ENCODE measurements around the gene STARD3.
A peak's percentile ranks its signal among the peaks of the same experiment; 100 is the strongest.

Gene STARD3

DNA sequence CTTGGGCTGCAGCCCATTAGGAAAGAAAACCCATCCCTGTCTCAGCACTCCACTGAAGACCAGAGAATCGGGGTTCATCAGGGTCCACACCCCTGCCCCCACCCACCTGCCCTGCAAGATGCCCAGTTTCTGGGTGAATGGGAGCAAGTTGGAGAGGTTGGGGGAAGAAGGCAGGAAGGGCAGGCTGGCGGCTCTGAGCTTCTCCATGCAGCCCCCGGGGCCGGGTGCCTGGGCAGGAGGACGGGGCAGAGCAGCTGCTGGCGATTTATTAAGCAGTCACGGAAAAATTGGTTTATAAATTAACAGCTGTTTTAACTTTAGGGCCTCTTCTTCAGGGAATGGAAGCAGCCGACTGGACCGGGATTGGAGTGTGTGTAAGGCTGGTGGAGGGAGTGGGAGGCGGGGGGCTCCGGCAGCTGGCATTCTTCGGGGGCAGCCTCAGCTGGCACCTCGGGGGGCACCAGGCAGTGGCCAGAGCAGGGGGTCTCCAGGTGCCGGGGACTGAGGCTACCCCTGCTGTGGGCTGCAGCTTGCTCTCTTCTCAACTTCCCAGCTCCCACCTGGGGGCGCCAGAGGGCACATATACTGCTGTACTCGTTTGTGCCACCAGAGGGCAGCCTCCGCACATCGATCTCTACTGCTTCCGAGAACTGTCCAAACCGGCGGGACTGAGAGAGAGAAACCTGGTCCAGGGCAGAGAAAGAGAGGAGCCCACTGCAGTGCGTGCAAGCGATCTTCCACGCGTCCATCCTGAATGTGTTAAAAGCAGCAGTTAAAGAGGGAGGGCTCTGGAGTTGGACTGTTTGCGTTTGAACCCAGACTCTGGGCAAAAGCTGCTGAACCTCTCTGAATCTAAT lies 15.2 kb upstream of the STARD3 start:
- peak; percentile 90 for DNase-seq

DNA sequence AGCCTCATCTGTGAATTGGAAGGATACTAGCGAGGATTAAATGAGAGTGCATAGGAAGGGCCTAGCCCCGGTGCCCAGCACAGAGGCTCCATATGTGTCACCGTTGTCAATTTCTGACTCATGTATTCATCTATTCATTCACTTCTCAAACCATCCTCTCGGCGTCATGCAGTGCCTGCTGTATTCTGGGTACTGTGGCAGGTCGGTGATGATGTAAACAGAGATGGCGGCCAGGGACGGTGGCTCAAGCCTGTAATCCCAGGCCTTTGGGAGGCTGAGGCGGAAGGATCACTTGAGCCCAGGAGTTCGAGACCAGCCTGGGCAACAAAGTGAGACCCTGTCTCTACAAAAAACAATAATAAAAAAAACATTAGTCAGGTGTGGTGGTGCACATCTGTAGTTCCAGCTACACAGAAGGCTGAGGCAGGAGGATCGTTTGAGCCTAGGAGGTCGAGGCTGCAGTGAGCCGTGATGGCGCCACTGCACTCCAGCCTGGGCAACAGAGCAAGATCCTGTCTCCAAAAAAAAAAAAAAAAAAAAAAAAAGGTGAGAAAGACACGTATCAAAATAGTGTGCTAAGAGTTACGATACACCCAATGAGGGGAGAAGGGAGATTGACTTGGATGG lies 14.5 kb upstream of the STARD3 start:
- peak; percentile 69 for DNase-seq

- DNase-seq: peak; percentile 92
Measured at GRCh38 chr17:39623356-39623950, 13.5 kb upstream of the STARD3 start.

- no peak for DNase-seq
Measured at GRCh38 chr17:39624313-39624712, 12.6 kb upstream of the STARD3 start.

DNA sequence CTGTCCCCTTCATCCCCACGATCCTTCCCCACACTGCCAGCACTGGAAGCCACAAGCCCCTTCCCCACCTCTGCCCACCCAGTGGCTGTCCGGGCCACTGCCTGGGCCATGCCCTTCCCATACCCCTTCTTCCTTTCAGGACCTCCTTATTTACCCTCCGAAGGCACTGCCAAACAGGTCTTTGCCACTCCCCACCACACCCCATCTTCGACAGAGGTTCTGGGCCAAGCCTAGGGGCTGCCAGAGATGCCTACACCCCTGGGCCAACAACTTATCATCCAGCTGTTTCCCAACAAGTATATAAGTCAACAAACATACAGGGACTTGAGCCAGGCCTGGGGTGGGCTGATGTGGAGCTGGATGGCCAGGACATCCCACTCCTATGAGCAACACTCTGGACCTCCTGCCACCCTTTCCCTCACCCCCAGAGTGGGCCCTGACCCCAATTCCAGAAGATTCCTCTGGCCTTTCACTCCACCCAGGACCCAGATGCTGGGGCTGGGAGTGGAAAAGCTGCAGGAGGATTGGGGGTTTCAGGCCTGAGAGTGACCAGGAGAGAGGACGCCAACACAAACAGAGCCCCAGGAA lies 11.7 kb upstream of the STARD3 start:
- no peak for DNase-seq

DNA sequence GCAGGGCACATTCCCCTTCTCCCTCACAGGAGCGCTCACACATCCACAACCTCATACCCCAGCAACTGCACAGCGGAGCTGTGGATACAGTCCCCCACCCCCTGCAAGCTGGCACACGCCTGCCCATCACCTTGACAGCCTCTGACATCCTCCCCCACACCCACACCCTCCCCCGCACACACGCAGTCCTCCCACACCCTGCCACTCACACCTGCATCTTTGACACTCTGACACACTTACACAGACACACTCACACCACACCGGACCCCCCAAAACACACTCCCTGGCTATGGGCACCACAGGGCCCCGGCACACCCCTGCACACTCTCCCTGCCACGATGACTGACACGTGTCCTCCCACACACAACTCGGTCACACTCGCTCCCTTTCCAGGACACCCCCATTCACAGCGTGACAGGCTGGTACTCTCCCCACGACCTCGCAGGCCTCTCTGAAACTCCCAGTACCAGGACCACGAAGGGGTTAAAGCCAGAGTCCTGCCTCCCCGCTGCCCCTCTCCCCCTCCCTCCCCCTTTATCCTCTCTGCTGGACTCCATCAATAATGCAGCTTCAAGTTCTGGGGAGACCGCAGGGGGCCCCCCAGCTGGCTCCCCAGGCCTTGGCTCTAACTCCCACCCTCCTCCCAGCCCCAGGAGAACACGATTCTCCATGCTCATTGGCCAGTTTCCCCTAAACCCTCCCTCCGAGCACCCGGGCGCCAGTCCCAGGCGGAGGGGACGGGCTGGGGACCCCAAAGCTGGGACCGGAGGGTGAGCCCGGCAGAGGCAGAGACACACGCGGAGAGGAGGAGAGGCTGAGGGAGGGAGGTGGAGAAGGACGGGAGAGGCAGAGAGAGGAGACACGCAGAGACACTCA lies 10.5 kb upstream of the STARD3 start, which contains the start of gene PPP1R1B:
Gene PPP1R1B, plus strand, starts transcription at position 782 of the 876 bp plus-strand sequence. CDS start 441 bp downstream, outside the sequence.
- DNase-seq: peak; percentile 39

DNA sequence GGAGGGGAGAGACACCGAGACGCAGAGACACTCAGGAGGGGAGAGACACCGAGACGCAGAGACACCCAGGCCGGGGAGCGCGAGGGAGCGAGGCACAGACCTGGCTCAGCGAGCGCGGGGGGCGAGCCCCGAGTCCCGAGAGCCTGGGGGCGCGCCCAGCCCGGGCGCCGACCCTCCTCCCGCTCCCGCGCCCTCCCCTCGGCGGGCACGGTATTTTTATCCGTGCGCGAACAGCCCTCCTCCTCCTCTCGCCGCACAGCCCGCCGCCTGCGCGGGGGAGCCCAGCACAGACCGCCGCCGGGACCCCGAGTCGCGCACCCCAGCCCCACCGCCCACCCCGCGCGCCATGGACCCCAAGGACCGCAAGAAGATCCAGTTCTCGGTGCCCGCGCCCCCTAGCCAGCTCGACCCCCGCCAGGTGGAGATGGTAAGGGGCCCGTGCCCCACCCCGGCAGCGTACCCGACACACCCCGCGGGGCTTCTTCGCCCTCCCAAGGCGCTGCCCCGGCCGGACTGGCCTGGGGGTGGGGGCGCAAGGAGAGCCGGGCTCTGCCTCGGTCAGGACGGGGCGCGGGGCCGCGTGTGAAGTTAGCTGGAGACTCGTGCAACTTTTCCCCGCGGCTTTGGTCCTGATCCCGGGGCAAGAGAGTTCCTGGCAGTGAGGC lies 9.8 kb upstream of the STARD3 start:
- DNase-seq: no peak

DNA sequence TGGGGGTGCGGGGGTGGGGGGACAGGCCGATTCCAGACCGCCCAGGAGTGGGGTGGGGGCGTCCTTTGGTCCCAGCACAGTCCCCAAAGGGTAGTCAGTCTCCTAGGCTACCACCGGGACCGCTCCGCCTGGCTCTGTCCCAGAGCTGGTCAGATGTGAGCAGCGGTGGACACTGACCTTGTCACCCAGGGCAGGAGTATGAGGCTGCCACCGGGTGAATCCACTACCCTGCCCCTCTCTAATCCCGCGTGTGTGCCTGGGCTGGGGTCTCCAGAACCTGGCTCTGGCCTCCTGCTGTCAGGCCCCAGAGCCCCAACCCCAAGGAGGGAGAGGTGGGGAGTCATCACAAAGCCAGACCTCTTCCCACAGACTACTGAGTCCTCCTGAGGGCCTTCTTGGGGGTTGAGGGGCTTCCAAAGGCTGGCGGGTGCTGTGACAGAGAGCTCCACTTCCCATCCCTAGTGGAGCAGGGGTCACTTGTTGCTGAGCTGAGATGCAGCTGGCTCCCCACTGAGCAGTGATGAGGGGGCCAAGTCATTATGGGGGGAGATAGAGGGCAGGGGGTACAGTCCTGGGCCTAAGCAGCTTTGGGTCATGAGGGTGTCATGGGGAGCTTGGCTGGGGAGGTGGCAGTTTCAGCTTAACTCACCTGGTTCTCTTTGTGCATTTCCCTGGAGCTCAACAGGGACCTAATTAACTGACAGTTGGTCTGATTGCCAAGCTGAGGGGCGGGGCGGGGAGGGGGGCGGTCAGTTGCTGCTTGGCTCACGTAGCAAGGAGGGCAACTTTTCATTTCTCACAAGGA lies 9.0 kb upstream of the STARD3 start:
- DNase-seq: no peak

- DNase-seq: no peak
Measured at GRCh38 chr17:39628655-39629493, 8.1 kb upstream of the STARD3 start.

DNA sequence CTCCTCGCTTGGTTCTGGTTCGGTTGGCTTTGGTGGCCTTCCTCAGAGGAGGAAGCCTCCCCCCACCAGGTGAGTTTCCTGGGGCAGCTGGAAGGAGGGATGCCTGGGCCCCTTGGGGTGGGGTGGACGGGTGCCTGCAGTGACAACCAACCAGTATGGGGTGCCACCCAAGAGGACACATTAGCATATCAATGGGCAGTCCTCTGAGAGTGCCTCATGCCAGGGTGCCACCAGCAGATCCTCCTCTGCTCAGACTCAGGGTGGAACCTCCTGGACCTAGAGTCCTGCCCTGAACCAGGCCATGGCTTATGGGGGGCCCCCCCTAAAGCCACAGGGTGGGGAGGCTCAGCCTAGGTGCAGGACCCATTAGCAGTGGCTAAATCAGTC lies 7.5 kb upstream of the STARD3 start:
- no peak for DNase-seq

DNA sequence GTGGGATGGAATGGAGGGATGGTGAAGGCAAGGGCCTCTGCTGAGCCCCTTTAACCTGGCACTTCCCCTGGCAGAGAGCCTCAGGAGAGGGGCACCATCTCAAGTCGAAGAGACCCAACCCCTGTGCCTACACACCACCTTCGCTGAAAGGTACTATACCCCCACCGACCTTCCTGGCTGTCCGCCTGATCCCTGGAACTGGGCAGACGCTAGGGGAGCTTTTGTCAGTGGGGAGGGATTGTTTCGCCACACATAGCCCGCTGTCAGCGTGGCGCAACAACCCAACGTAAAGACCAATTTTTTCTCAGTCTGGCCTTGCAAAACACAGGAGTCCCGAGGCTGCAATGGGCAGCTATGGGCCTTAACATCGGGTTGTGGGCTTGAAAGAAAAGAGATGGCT lies 7.0 kb upstream of the STARD3 start:
- DNase-seq: no peak

GRCh38 chr17:39631403-39631802 lies 5.5 kb upstream of the STARD3 start:
- no peak for DNase-seq

DNA sequence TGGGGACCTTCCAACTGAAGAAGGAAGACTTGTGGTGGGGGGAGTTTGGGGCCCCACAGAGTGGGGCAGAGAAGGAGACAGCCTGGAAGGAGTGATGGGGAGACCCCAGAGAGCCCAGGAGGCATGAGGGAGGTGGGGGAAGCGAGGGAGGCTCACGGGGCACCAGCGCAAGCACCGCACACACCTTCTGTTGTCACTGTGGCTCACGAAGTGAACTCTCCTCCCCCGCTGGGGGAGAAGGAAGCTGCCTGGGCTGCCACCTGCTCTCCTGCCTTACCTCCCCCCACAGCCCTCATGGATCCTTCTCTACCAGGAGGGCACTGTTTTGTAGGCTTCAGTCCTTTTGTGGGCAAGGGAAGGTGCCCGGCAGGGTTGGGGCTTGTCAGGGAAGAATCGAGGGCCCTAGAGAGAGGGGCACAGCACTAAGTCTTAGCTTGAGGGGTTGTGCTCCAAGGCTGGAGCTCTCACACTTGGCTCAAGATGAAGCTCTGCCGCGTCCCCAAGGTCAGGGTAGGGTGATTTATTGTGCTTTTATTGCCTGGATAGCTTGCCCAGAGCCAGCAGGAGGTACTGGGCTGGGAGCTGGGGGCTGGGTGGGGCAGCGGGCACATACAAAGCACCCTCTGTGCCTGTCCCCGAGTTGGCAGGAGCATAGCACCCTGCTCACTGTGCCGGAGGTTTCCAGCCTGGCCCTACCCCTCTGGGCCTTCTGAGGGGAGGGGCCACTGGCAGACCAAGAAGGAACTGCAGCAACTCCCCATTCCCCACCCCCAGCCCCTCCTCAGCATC lies 4.6 kb upstream of the STARD3 start:
- no peak for DNase-seq

GRCh38 chr17:39633570-39634183 lies 3.3 kb upstream of the STARD3 start:
- no peak for DNase-seq

DNA sequence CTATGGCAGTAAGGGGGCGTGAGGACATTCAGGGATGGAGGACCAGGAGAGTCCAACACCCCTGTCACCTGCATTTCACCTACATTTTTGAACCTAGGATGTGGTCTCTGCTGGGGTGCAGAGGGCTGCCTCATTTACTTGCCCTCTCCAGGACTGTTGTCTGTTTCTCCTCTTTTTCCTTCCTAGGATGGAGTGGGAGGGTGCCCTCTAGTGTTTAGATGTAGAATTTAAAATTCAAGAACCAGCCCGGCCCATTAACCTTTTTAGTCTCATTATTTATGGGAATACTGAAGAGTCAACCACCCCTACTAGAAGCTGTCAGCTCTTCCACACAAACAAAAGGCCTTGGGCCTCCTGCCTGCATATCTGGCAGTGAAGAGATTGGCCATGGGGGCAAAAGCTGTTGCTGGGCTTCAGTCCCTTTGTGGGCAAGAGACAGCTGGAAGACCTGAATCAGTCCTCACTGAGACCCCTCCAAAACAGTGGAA lies 2.5 kb upstream of the STARD3 start:
- DNase-seq: peak; percentile 21

- DNase-seq: peak; percentile 15
Measured at GRCh38 chr17:39635614-39636176, 1.2 kb upstream of the STARD3 start.

DNA sequence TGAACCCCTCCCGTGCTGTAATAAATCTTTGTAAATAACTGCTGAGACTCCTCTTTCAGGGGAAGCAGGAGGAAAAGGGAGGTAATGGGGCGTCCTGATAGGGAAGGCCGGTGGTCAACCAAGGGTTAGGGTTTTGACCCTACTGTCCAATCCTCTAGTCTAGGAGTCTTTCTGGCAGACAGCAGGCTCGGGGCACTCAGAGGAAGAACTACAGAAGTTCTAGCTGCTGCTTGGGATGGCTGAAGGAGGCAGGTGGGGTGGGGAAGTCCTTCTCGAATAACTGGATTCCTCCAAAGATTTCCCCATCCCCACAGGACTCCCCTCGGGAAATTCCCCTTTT lies 387 bp upstream of the STARD3 start:
- peak; percentile 13 for DNase-seq

- no peak for DNase-seq
Measured at GRCh38 chr17:39638317-39638716, 1.4 kb downstream of the STARD3 start.

Measured in activated CD4-positive, alpha-beta T cell treated with anti-CD3 and anti-CD28 coated beads for 48 hours (primary cell).